GM04504 (cell line): ENCODE results near the gene GATAD2A.
A peak's percentile ranks its signal among the peaks of the same experiment; 100 is the strongest.
"Not testable (repeated sequence)": the region's sequence is repeated elsewhere in the genome, so short reads cannot be mapped to it uniquely, and the experiment has no call there.

Experiments used
- DNase-seq: peaks from one replicate; pipeline ENCODE4 v3.0.0-alpha.2; 2012; ENCODE audit warnings: low read depth

Gene GATAD2A, protein sequence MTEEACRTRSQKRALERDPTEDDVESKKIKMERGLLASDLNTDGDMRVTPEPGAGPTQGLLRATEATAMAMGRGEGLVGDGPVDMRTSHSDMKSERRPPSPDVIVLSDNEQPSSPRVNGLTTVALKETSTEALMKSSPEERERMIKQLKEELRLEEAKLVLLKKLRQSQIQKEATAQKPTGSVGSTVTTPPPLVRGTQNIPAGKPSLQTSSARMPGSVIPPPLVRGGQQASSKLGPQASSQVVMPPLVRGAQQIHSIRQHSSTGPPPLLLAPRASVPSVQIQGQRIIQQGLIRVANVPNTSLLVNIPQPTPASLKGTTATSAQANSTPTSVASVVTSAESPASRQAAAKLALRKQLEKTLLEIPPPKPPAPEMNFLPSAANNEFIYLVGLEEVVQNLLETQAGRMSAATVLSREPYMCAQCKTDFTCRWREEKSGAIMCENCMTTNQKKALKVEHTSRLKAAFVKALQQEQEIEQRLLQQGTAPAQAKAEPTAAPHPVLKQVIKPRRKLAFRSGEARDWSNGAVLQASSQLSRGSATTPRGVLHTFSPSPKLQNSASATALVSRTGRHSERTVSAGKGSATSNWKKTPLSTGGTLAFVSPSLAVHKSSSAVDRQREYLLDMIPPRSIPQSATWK

DNA sequence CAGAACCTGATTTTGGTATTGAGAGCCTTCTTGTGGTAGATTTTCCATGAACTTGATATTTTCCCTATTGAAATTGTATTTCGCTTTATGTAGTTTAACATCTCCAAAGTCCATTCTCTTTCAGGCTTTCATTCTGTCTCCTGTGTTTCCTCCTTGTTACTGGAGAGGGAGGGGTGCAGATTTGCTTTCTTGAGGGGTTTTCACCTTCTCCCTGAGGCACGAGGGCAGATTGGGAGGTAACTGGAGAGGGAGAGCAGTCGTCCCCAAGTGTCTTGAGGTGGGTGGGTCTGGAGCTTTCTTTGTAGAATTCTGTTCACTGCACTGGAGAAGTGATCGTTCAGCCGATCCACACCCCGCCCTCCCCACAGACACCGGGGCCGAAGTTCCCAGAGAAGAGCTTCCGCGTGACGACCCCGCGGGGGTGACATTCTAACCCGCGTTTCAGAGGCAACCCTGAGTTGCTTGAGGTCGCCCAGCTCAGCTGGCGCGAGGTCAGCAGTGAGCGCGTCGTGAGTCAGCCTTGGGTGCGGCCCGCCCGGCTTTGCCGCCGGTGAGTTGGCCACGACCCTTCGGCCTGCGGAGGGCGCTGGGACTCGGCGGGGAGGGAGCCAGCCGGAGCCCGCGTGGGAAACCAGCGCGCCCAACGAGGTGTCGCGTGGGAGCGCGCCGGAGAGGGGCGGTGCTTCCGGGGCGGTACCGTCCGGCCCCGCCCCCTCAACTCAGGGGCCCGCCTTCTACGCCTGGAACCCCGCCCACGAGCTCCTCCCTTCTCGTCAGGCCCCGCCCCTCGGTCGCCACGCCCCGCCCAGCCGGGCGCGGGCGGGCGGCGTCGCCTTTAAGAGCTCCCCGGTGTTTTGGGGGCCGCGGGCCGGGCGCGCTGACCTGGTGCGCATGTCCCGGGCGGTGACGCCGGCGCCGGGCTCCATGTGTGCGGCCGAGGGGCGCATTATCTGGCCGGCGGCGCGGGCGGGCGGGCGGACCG lies at the start of gene GATAD2A:
Gene GATAD2A, plus strand, starts transcription at position 797 of the 982 bp plus-strand sequence. CDS start 59,671 bp downstream, outside the sequence.
- peak; percentile 92 for DNase-seq

- DNase-seq = no peak
These were observed 49.0 kb upstream of the GATAD2A start for GRCh38 chr19:19356500-19356899.

GRCh38 chr19:19356901-19357566 lies 48.4 kb upstream of the GATAD2A start:
- no peak for DNase-seq

- DNase-seq = peak; percentile 72
These were observed 44.3 kb upstream of the GATAD2A start for GRCh38 chr19:19361075-19361594.

- no peak for DNase-seq
These were observed 43.4 kb upstream of the GATAD2A start for GRCh38 chr19:19362075-19362474.

DNA sequence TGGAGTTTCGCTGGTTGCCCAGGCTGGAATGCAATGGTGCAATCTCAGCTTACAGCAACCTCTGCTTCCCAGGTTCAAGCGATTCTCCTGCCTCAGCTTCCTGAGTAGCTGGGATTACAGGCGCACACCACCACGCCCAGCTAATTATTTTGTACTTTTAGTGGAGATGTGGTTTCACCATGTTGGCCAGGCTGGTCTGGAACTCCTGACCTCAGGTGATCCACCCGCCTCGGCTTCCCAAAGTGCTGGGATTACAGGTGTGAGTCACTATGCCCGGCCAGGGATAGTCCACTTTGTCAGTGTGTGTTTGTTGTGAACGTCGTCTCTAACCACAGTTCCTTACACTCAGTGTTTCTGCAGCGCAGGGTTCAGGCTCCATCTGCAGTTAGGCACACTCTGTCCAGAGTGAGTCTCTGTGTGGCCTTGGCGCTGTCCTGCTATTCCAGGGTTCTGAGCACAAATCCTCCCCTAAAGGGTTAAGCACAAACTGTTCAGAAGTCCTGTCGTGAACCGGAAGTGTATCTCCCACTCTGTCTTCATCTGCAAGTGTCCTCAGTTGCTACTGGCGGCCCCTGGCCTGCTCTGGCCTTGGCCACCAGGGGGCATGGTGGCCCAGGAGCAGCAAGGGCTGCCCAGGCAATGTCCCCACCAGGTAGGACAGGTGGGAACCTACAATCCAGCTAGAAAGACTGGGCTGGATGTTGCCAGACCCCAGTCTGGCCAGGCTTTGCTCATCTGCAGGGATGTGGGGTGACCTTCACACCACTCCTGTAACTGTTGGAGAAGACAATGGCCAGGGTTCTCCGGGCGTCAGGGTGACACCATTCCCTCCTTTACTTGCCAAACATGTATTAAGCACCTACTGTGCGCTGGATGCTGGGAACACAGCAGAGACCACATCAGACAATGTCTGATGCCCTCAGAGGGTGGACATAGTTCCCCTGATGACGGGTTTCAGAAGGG lies 38.8 kb upstream of the GATAD2A start:
- DNase-seq = peak; percentile 22

DNA sequence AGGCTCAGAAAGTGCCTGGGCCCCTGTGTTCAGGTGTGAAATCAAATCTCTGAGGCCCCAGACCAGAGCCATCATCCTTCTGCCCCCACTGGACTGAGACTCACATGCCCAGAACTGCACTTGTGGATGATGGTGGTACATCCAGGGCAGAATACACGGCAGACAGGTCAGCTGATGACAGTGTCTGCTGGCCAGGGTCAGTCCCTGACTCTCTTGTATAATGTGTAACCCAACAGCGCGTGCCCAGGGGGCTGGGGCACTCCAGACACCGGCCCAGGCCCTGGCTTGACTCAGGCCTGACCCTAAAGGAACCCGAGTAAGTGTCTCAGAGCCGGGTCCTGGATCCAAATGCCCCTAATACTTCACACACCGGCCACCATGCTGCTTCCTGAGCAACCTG lies 37.4 kb upstream of the GATAD2A start:
- DNase-seq = no peak

- no peak for DNase-seq
These were observed 34.4 kb upstream of the GATAD2A start for GRCh38 chr19:19371059-19371458.

DNA sequence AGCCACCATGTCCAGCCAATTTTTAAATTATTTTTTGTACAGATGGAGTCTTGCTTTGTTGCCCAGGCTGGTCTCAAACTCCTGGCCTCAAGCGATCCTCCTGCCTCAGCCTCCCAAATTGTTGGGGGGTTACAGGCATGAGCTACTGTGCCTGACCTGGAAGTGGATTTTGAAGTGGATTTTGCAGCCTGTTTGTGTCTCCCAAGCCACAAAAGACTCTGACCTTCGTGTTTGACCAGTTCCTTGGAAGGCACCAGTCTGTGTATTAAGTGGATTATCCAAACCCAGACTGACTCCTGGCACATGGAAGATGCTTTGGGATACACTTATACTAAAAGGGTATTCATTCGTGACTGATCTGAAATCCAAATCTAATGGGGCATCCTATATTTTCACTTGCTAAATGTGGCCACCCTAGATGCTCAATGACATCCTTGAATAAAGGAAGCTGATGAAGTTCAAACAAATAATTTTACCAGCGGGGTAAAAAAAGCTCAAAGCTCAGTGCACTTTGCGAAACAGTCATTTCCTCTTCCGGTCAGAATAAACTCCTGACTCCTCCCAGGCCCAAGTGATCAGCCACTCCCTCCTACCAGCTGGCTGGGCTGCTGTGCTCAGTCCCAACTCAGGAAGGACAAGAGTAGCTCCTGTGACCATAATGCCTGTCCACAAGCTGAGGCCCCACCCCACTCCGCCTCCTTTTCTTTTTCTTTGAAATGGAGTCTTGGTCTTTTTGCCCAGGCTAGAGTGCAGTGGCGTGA lies 32.6 kb upstream of the GATAD2A start:
- DNase-seq = no peak

- DNase-seq = no peak
These were observed 25.9 kb upstream of the GATAD2A start for GRCh38 chr19:19379527-19379926.

DNA sequence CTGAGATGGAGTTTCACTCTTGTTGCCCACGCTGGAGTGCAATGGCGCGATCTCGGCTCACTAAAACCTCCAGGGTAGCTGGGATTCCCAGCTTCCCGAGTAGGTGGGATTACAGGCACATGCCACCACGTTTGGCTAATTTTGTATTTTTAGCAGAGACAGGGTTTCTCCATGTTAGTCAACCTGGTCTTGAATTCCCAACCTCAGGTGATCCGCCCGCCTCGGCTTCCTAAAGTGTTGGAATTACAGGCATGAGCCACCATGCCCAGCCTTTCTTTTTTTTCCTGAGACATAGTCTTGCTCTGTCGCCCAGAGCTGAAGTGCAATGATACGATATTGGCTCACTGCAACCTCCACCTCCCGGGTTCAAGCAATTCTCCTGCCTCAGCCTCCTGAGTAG lies 25.2 kb upstream of the GATAD2A start:
- DNase-seq = not testable (repeated sequence)

- no peak for DNase-seq
These were observed 24.2 kb upstream of the GATAD2A start for GRCh38 chr19:19381007-19381926.

GRCh38 chr19:19382118-19382517 lies 23.4 kb upstream of the GATAD2A start:
- DNase-seq = no peak

DNA sequence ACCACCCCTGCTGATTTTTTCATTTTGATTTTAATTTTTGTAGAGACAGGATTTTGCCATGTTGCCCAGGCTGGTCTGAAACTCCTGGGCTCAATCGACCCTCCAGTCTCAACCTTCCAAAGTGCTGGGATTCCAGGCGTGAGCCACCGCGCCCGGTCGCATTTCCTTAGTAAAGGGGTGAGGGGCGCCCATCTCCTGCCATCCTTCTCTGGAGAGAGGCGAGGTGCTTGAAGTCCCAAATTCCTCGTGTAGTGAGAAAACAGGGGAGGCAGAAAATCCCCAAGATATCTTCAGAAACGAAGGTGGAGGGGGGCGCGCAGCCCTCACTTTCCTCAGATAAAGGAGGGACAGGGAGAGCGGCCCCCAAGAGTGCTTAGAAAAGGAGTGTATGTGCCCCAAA lies 21.0 kb upstream of the GATAD2A start:
- no peak for DNase-seq

GRCh38 chr19:19385131-19385895 lies 20.2 kb upstream of the GATAD2A start:
- DNase-seq = peak; percentile 99

DNA sequence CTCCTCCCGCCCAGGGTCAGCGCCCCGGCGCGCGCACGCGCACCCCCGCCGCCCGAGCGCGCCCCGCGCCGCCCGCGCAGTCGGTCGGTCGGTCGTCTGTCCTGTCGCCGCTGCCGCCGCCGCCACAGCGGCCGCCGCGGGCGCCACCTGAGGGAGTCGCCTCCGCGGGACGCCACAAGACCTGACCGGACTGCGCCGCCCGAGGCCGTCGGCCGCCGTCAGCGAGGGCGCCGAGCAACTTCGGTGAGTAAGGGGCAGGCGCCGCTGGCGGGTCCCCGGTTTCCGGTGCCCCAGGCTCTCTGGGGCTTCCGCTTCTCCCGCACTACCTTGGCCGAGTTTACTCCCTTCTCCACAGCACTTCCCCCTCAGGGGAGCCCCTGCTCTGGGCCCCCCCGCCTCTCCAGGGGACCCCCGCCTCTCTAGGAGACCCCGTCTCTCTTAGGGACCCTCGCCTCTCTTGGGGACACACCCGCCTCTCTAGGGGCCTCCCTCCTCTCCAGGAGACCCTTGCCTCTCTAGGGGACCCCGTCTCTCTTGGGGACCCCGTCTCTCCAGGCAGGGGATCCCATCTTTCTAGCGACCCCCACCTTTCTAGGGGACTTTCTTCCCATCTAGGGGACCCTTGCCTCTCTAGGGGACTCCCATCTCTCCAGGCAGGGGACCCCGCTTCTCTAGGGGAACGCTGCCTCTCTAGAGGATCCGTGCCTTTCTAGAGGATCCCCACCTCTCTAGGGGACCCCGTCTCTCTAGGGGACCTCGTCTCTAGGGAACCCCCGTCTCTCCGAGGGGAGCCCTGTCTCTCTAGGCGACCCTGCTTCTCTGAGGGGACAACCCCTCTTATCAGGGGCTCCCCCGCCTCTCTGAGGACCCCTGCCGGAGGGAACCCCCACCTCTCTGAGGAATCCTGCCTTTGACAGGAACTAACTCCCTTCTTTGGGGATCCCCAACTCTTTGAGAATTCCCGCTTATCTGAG lies 19.3 kb upstream of the GATAD2A start:
- DNase-seq = no peak
